Colonic mucosa (tissue), 4 donors: ENCODE measurements around the gene MTX2. TPM values are rescaled to one million over a fixed set of nuclear protein-coding genes. Genes with fewer than 3 reads are reported as not detected.

Experiments
- DNase-seq: peaks from one replicate; pipeline ENCODE4 v3.0.0-alpha.2; 2020
- H3K27ac ChIP-seq: fragments of 200-600 bp; one replicate; pipeline ENCODE4 v1.8.0; 2021
- H3K27me3 ChIP-seq: fragments of 200-600 bp; one replicate; pipeline ENCODE4 v1.8.0; 2021
- H3K36me3 ChIP-seq: fragments of 200-600 bp; one replicate; pipeline ENCODE4 v1.8.0; 2021
- H3K4me1 ChIP-seq: fragments of 200-600 bp; one replicate; pipeline ENCODE4 v1.8.0; 2021; ENCODE audit warnings: mild to moderate bottlenecking
- H3K4me3 ChIP-seq: fragments of 200-600 bp; one replicate; pipeline ENCODE4 v1.8.0; 2021
- H3K9ac ChIP-seq, 2 donors: one replicate each; pipeline ENCODE4 v1.7.0; 2013; ENCODE audit warnings: control low read depth in 2 of 2, low read depth in 2 of 2, low read length in 2 of 2
- H3K9me3 ChIP-seq: fragments of 200-600 bp; one replicate; pipeline ENCODE4 v1.8.0; 2021
- CTCF ChIP-seq: fragments of 200-600 bp; IDR thresholded peaks from one replicate; pipeline ENCODE4 v1.8.0; 2022; ENCODE audit warnings: antibody characterized with exemption, mild to moderate bottlenecking
- intact Hi-C: fragments of 100-400 bp; cut with DNase I; formaldehyde crosslinking; loops from one replicate; pipeline ENCODE4 v1.14.1; 2022
- total RNA-seq, 2 donors: library from RNA; stranded (reverse); fragmentation: NEBNext Ultra II Directional in 1 of 2; extraction: Animal tissue kit (Norgen Biotek cat#: 25700) in 1 of 2; gene quantifications; one replicate each; pipeline ENCODE4 v1.2.1, GENCODE V29; 2021
- donor health status: healthy.
- donor health status: DM: no; HTN: no; CAD: no.
- donor health status: DM: no; HTN: no; CAD: no.

MTX2 gene
- total RNA-seq, 2 donors from 2014 or later, result 33.4 to 34.9 TPM

- TF ChIP-seq CTCF, result no peak
- Histone ChIP-seq H3K27ac (no peak overlapping the region), H3K4me3 (no peak overlapping the region), H3K27me3 (no peaks in the 10 kb centered on the region), H3K9me3 (no peaks in the 10 kb centered on the region), H3K36me3 (no peaks in the 10 kb centered on the region), H3K4me1 (no peaks in the 10 kb centered on the region), H3K9ac (no peak overlapping the region)
- intact Hi-C loops, result no loop called here
- no peak for DNase-seq
Measured at GRCh38 chr2:176285321-176285720, 16.1 kb downstream of the MTX2 start.

GRCh38 chr2:176291335-176291734, 22.1 kb downstream of the MTX2 start:
- Histone ChIP-seq H3K4me3 (no peak overlapping the region), H3K36me3 (no peaks in the 10 kb centered on the region), H3K4me1 (no peaks in the 10 kb centered on the region), H3K27ac (no peak overlapping the region), H3K9me3 (no peaks in the 10 kb centered on the region), H3K9ac (no peak overlapping the region), H3K27me3 (no peaks in the 10 kb centered on the region)
- no peak for DNase-seq
- intact Hi-C loops, result no loop called here
- no peak for TF ChIP-seq CTCF

- no peaks in the 10 kb centered on the region for H3K4me1 ChIP-seq
- no peak for TF ChIP-seq CTCF
- no peaks in the 10 kb centered on the region for H3K9me3 ChIP-seq
- no peak for DNase-seq
- H3K36me3 ChIP-seq, result no peaks in the 10 kb centered on the region
- no peak overlapping the region for H3K9ac ChIP-seq
- no peak overlapping the region for H3K4me3 ChIP-seq
- intact Hi-C loops, result no loop called here
- no peaks in the 10 kb centered on the region for H3K27me3 ChIP-seq
- H3K27ac ChIP-seq, result no peak overlapping the region
Measured at GRCh38 chr2:176291809-176292283, 22.6 kb downstream of the MTX2 start.

GRCh38 chr2:176292608-176293007, 23.4 kb downstream of the MTX2 start:
- no peak overlapping the region for H3K9ac ChIP-seq
- H3K27me3 ChIP-seq, result no peaks in the 10 kb centered on the region
- H3K9me3 ChIP-seq, result no peaks in the 10 kb centered on the region
- no peaks in the 10 kb centered on the region for H3K4me1 ChIP-seq
- H3K4me3 ChIP-seq, result no peak overlapping the region
- H3K27ac ChIP-seq, result no peak overlapping the region
- TF ChIP-seq CTCF, result no peak
- H3K36me3 ChIP-seq, result no peaks in the 10 kb centered on the region
- DNase-seq, result no peak
- intact Hi-C loops, result no loop called here

- H3K4me1 ChIP-seq, result no peaks in the 10 kb centered on the region
- intact Hi-C loops, result no loop called here
- no peaks in the 10 kb centered on the region for H3K9me3 ChIP-seq
- no peaks in the 10 kb centered on the region for H3K36me3 ChIP-seq
- no peak overlapping the region for H3K27ac ChIP-seq
- H3K27me3 ChIP-seq, result no peaks in the 10 kb centered on the region
- no peak for DNase-seq
- H3K4me3 ChIP-seq, result no peak overlapping the region
- no peak overlapping the region for H3K9ac ChIP-seq
- no peak for TF ChIP-seq CTCF
Measured at GRCh38 chr2:176293334-176293733, 24.1 kb downstream of the MTX2 start.

- intact Hi-C loops, result no loop called here
- Histone ChIP-seq H3K27ac (no peak overlapping the region), H3K9ac (no peak overlapping the region), H3K36me3 (no peaks in the 10 kb centered on the region), H3K27me3 (no peaks in the 10 kb centered on the region), H3K9me3 (no peaks in the 10 kb centered on the region), H3K4me3 (no peak overlapping the region), H3K4me1 (no peaks in the 10 kb centered on the region)
- DNase-seq, result no peak
- TF ChIP-seq CTCF, result no peak
Measured at GRCh38 chr2:176297067-176297466, 27.8 kb downstream of the MTX2 start.
